Measurements from ENCODE around the gene VCAN. TPM values are rescaled to one million over a fixed set of nuclear protein-coding genes. Genes with fewer than 3 reads are reported as not detected.

The VCAN gene
- total and polyA plus RNA-seq, 2 experiments from 2014 or later, result 133 to 404 TPM

GRCh38 chr5:83440826-83441225 is 30.7 kb upstream of the VCAN start:
- Histone ChIP-seq H3F3A (replicated peaks; ENCODE audit: low read depth) (no peaks in the 10 kb centered on the region), H2AFZ (0 out of 2 replicates have a peak overlapping the region, but pooled peaks have one; percentile 3), H3K36me3 (ENCODE audit: insufficient read depth) (0 out of 2 replicates have a peak, but pooled peaks cover 8% of the 10 kb centered on the region), H3K79me2 (replicated peaks; ENCODE audit: insufficient read depth) (no peaks in the 10 kb centered on the region), H3K27ac (ENCODE audit: low read depth) (no peak overlapping the region), H3K4me3 (no peak overlapping the region), H3K4me1 (ENCODE audit: insufficient read depth) (no peaks in the 10 kb centered on the region), H3K9me2 (ENCODE audit: insufficient read depth) (peaks cover 7% of the 10 kb centered on the region), H3K27me3 (ENCODE audit: insufficient read depth) (no peaks in the 10 kb centered on the region), H4K20me1 (replicated peaks; ENCODE audit: insufficient read depth) (no peaks in the 10 kb centered on the region), H3K4me2 (no peak overlapping the region)
- ATAC-seq (no peak), DNase-seq (ENCODE audit: low spot score) (no peak)
- Mint-ChIP-seq H3K36me3 (ENCODE audit: low read depth) (peaks cover 13% of the 10 kb centered on the region; the same call in 2 of the 3 replicates), H3K9me3 (peaks cover 23% of the 10 kb centered on the region), H3K4me3 (no peak overlapping the region), H3K4me1 (no peaks in the 10 kb centered on the region), H3K27me3 (ENCODE audit: insufficient read depth, low read depth, poor library complexity) (peaks cover 3% of the 10 kb centered on the region), H3K27ac (no peak overlapping the region)
- TF ChIP-seq STAT1 (IDR thresholded peaks at IDR 0.05; ENCODE audit: unreplicated experiment), result no peak
- TF ChIP-seq ZNF331 (CRISPR knock-in tag; IDR thresholded peaks at IDR 0.05; ENCODE audit: low read depth), result no peak
- TF ChIP-seq POLR2AphosphoS5 (IDR thresholded peaks at IDR 0.05; ENCODE audit: low read depth), result no peak
- TF ChIP-seq EZH2 (IDR thresholded peaks at IDR 0.05; ENCODE audit: low read depth, unreplicated experiment), result no peak
- no peak for TF ChIP-seq NANOG (IDR thresholded peaks at IDR 0.05; ENCODE audit: borderline replicate concordance)

GRCh38 chr5:83441747-83442146 is 29.8 kb upstream of the VCAN start:
- no peak for ATAC-seq
- H2AFZ ChIP-seq, result no peak overlapping the region
- no peaks in the 10 kb centered on the region for H3K79me2 ChIP-seq (replicated peaks; ENCODE audit: insufficient read depth)
- H3K27me3 ChIP-seq (ENCODE audit: insufficient read depth), result no peaks in the 10 kb centered on the region
- Mint-ChIP-seq H3K4me3 (no peak overlapping the region), H3K9me3 (peaks cover 20% of the 10 kb centered on the region), H3K27me3 (ENCODE audit: insufficient read depth, low read depth, poor library complexity) (peaks cover 3% of the 10 kb centered on the region), H3K27ac (no peak overlapping the region), H3K4me1 (no peaks in the 10 kb centered on the region), H3K36me3 (ENCODE audit: low read depth) (peaks cover 9% of the 10 kb centered on the region; the same call in 2 of the 3 replicates)
- no peak overlapping the region for H3K27ac ChIP-seq (ENCODE audit: low read depth)
- TF ChIP-seq CREB1 (CRISPR knock-in tag; IDR thresholded peaks at IDR 0.05; ENCODE audit: low read depth) (no peak), CTCF (conservative IDR thresholded peaks at IDR 0.05; ENCODE audit: low read depth in 2 of 2) (no peak)
- H3F3A ChIP-seq (replicated peaks; ENCODE audit: low read depth), result no peaks in the 10 kb centered on the region
- peaks cover 7% of the 10 kb centered on the region for H3K9me2 ChIP-seq (ENCODE audit: insufficient read depth)
- H4K20me1 ChIP-seq (replicated peaks; ENCODE audit: insufficient read depth), result no peaks in the 10 kb centered on the region
- no peak overlapping the region for H3K4me2 ChIP-seq
- no peak overlapping the region for H3K4me3 ChIP-seq
- H3K36me3 ChIP-seq (ENCODE audit: insufficient read depth), result 0 out of 2 replicates have a peak, but pooled peaks cover 8% of the 10 kb centered on the region
- no peaks in the 10 kb centered on the region for H3K4me1 ChIP-seq (ENCODE audit: insufficient read depth)
- DNase-seq (ENCODE audit: low spot score), result no peak

- Mint-ChIP-seq H3K27ac (no peak overlapping the region), H3K4me3 (no peak overlapping the region), H3K4me1 (peaks cover 4% of the 10 kb centered on the region; the same call in 2 of the 3 replicates), H3K27me3 (ENCODE audit: insufficient read depth, low read depth, poor library complexity) (peaks cover 3% of the 10 kb centered on the region), H3K9me3 (peaks cover 3% of the 10 kb centered on the region; the same call in 2 of the 3 replicates), H3K36me3 (ENCODE audit: low read depth) (no peaks in the 10 kb centered on the region)
- Histone ChIP-seq H3K79me2 (replicated peaks; ENCODE audit: insufficient read depth) (no peaks in the 10 kb centered on the region), H3K36me3 (ENCODE audit: insufficient read depth) (no peaks in the 10 kb centered on the region), H3K9me2 (ENCODE audit: insufficient read depth) (peaks cover 7% of the 10 kb centered on the region), H3K4me3 (no peak overlapping the region), H3K4me2 (no peak overlapping the region), H3F3A (replicated peaks; ENCODE audit: low read depth) (no peaks in the 10 kb centered on the region), H3K4me1 (ENCODE audit: insufficient read depth) (peaks cover 6% of the 10 kb centered on the region), H2AFZ (no peak overlapping the region), H3K27ac (ENCODE audit: low read depth) (no peak overlapping the region), H3K27me3 (ENCODE audit: insufficient read depth) (no peaks in the 10 kb centered on the region), H4K20me1 (replicated peaks; ENCODE audit: insufficient read depth) (no peaks in the 10 kb centered on the region)
- ATAC-seq, result no peak
- TF ChIP-seq EZH2 (IDR thresholded peaks at IDR 0.05; ENCODE audit: low read depth, unreplicated experiment) (no peak), NANOG (IDR thresholded peaks at IDR 0.05; ENCODE audit: borderline replicate concordance) (no peak), ZNF114 (CRISPR knock-in tag; IDR thresholded peaks at IDR 0.05) (no peak), CREB1 (CRISPR knock-in tag; IDR thresholded peaks at IDR 0.05; ENCODE audit: low read depth) (no peak), CTCF (conservative IDR thresholded peaks at IDR 0.05; ENCODE audit: low read depth in 2 of 2) (no peak)
- DNase-seq (ENCODE audit: low spot score), result no peak
Measured at GRCh38 chr5:83443534-83443933, 28.0 kb upstream of the VCAN start.

Data from GM23338 (cell line).